ENCODE results near the gene MAPK10.

GRCh38 chr4:86181585-86181984 lies 178.3 kb downstream of the MAPK10 start:
- TF ChIP-seq CTCF (IDR thresholded peaks at IDR 0.05; ENCODE audit: low read depth, low read length): no peak
- no peak for TF ChIP-seq EZH2phosphoT487 (IDR thresholded peaks at IDR 0.05; ENCODE audit: low read depth)
